Activated T-helper 1 cell treated with anti-CD3 and anti-CD28 coated beads, Interleukin-12 subunit alpha, Interleukin-12 subunit beta, Interleukin-2, Interleukin-4 antibody, amounts not matched to agents 30 ng/mL and 10 ng/mL and 1 ng/mL, durations not matched to agents 14 hours and 24 hours and 36 hours (primary cell): ENCODE measurements around the gene GRIK2. TPM values are rescaled to one million over a fixed set of nuclear protein-coding genes. Genes with fewer than 3 reads are reported as not detected.

Source experiments
- DNase-seq: peaks from one replicate; pipeline ENCODE4 v3.0.0; 2021; ENCODE audit warnings: low spot score
- H3K27ac Mint-ChIP-seq: one replicate; pipeline ENCODE4 v1.8.0; 2021; ENCODE audit warnings: mild to moderate bottlenecking, mixed read lengths
- H3K27me3 Mint-ChIP-seq: one replicate; pipeline ENCODE4 v1.8.0; 2022; ENCODE audit warnings: mild to moderate bottlenecking, moderate library complexity, mixed read lengths; ENCODE audit not compliant: insufficient read depth
- H3K36me3 Mint-ChIP-seq: one replicate; pipeline ENCODE4 v1.8.0; 2021; ENCODE audit warnings: low read depth, mixed read lengths
- H3K4me1 Mint-ChIP-seq: one replicate; pipeline ENCODE4 v1.8.0; 2021; ENCODE audit warnings: low read depth, mixed read lengths
- H3K4me3 Mint-ChIP-seq: one replicate; pipeline ENCODE4 v1.8.0; 2021; ENCODE audit warnings: mild to moderate bottlenecking, moderate library complexity, mixed read lengths
- H3K9me3 Mint-ChIP-seq: one replicate; pipeline ENCODE4 v1.8.0; 2021; ENCODE audit warnings: mixed read lengths
- intact Hi-C: fragments of 100-400 bp; cut with micrococcal nuclease; formaldehyde crosslinking; loops from one replicate; pipeline ENCODE4 v1.15.1; 2024
- total RNA-seq: library from RNA; stranded (reverse); gene quantifications from 2 replicates; pipeline ENCODE4 v1.2.3, GENCODE V29; 2022

GRIK2 gene
- total RNA-seq, 1 donor from 2014 or later: not detected

DNA sequence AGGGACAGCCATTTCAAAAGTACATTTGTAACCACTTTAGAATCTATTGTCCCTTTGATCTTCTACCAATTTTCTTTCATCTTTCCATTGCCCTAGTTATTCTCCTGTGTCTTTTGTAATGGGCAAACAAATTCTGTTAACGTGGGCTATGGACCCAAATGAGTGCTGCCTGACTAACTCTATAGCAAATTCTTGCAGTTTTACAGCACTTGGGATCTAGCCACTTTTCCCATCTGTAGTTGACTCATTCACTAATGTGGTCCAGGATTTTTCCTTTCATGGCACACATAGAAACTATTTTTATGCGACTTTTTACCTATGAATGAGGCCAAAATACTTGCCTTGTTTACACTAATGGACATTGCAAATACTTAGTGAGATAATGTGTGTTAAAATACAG lies 52.0 kb downstream of the GRIK2 start:
- no peaks in the 10 kb centered on the region for H3K4me1 Mint-ChIP-seq
- no peaks in the 10 kb centered on the region for H3K9me3 Mint-ChIP-seq
- H3K27ac Mint-ChIP-seq: no peak overlapping the region
- no peaks in the 10 kb centered on the region for H3K27me3 Mint-ChIP-seq
- H3K4me3 Mint-ChIP-seq: no peak overlapping the region
- no peaks in the 10 kb centered on the region for H3K36me3 Mint-ChIP-seq
- intact Hi-C loops: no loop called here
- no peak for DNase-seq

DNA sequence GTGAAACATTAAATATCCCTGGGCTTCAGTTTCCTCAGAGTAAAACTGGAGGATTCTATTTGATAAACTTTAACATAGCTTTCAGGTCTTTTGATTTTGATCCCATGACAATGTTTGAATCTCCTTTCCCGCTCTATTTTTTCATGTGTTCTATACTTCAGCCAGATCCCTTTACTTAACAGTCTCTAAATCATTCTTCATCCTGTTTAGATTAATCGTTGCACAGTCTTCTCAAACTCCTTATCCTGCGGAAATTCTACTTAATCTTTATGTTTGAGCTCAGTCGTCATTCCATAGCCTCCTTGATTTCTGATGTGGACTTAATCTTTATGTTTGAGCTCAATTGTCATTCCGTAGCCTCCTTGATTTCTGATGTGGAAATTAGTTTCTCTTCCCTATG lies 57.4 kb downstream of the GRIK2 start:
- H3K36me3 Mint-ChIP-seq: no peaks in the 10 kb centered on the region
- intact Hi-C loops: no loop called here
- no peak overlapping the region for H3K4me3 Mint-ChIP-seq
- H3K27ac Mint-ChIP-seq: no peak overlapping the region
- H3K9me3 Mint-ChIP-seq: no peaks in the 10 kb centered on the region
- no peaks in the 10 kb centered on the region for H3K4me1 Mint-ChIP-seq
- H3K27me3 Mint-ChIP-seq: no peaks in the 10 kb centered on the region
- no peak for DNase-seq

DNA sequence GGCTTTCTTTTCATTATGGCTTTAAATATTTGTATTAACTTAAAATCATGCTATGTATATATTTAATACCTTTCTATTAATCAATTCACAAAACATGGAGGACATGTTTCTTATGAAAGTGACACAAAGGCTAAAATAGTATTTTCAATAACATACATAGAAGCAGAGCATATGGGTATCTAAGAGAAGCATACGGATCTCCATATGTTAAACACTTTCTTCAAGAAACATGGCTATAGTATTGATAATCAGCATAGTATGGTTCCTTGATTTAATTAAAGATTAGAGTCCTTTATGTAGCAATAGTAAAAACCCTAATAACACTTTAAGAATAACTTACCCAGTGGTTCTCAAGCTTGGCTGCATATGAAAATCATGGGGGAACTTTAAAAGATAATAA lies 58.5 kb downstream of the GRIK2 start:
- Mint-ChIP-seq H3K27me3 (no peaks in the 10 kb centered on the region), H3K27ac (no peak overlapping the region), H3K9me3 (no peaks in the 10 kb centered on the region), H3K4me3 (no peak overlapping the region), H3K4me1 (no peaks in the 10 kb centered on the region), H3K36me3 (no peaks in the 10 kb centered on the region)
- no peak for DNase-seq
- intact Hi-C loops: no loop called here

DNA sequence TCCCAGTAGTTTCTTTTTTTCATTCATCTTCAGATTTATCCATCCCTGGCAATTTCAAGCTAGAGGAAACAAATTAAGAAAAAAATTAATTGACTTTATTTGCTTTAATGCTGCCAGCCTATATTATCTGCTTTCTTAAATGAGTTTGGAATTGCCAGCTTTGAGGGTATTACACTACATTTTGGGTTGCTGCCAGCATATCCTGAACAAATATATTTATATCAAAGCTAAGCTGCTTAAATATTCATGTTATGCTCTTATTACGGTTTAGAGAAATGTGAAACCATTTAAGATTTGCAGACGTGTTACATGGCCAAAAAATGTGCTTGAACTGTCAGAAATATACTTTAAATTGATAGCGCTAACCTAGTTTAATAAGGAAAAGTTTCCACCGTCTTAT lies 59.7 kb downstream of the GRIK2 start:
- no peak overlapping the region for H3K4me3 Mint-ChIP-seq
- DNase-seq: no peak
- H3K4me1 Mint-ChIP-seq: no peaks in the 10 kb centered on the region
- no peaks in the 10 kb centered on the region for H3K36me3 Mint-ChIP-seq
- H3K27ac Mint-ChIP-seq: no peak overlapping the region
- H3K9me3 Mint-ChIP-seq: no peaks in the 10 kb centered on the region
- intact Hi-C loops: no loop called here
- no peaks in the 10 kb centered on the region for H3K27me3 Mint-ChIP-seq

- intact Hi-C loops: no loop called here
- H3K27me3 Mint-ChIP-seq: no peaks in the 10 kb centered on the region
- DNase-seq: no peak
- H3K9me3 Mint-ChIP-seq: no peaks in the 10 kb centered on the region
- H3K27ac Mint-ChIP-seq: no peak overlapping the region
- no peaks in the 10 kb centered on the region for H3K36me3 Mint-ChIP-seq
- H3K4me3 Mint-ChIP-seq: no peak overlapping the region
- H3K4me1 Mint-ChIP-seq: no peaks in the 10 kb centered on the region
Measured at GRCh38 chr6:101454106-101454676, 60.7 kb downstream of the GRIK2 start.

- no peak for DNase-seq
- Mint-ChIP-seq H3K36me3 (no peaks in the 10 kb centered on the region), H3K4me1 (no peaks in the 10 kb centered on the region), H3K9me3 (no peaks in the 10 kb centered on the region), H3K4me3 (no peak overlapping the region), H3K27ac (no peak overlapping the region), H3K27me3 (no peaks in the 10 kb centered on the region)
- intact Hi-C loops: no loop called here
Measured at GRCh38 chr6:101458336-101458735, 64.8 kb downstream of the GRIK2 start.

DNA sequence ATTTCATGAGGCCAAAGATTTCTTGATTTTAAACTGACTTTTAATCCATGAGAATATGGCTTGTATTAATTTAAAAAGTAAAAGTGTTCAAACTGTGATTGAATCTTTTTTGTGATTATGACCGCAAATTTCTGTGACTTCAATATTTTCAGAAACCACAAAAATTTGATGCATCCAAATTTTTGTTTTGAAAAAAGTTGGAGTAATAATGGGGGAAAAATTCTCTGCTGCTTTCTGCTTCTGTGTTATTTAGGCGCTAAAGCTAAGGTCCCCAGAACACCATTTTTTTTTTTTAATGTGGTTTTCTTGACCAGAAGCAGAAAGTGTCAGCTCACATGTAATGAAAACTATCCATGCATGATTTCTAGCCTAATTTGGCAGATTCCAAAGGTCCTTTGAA lies 65.3 kb downstream of the GRIK2 start:
- no peaks in the 10 kb centered on the region for H3K27me3 Mint-ChIP-seq
- H3K4me3 Mint-ChIP-seq: no peak overlapping the region
- H3K27ac Mint-ChIP-seq: no peak overlapping the region
- intact Hi-C loops: no loop called here
- no peaks in the 10 kb centered on the region for H3K4me1 Mint-ChIP-seq
- no peaks in the 10 kb centered on the region for H3K9me3 Mint-ChIP-seq
- H3K36me3 Mint-ChIP-seq: no peaks in the 10 kb centered on the region
- no peak for DNase-seq

DNA sequence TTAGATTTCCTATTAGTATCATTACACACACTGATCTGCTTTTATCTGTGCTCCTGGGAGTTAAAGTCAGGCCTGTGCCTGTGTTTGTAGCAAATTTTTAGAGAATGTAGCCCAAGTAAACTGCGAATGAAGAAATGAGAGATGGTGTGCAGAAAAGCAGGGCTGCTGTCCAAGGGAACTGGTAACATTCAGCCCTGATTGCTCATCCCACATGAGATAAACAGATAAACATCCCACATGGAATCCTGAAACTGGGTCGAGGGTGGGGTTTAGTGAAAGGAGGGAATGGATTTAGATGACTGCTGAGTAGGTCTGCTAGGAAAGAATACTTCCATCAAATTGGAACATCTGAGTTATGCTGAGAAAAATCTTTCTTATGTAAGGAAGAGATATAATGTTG lies 69.1 kb downstream of the GRIK2 start:
- H3K4me3 Mint-ChIP-seq: no peak overlapping the region
- H3K9me3 Mint-ChIP-seq: no peaks in the 10 kb centered on the region
- DNase-seq: no peak
- H3K36me3 Mint-ChIP-seq: no peaks in the 10 kb centered on the region
- H3K4me1 Mint-ChIP-seq: no peaks in the 10 kb centered on the region
- no peak overlapping the region for H3K27ac Mint-ChIP-seq
- H3K27me3 Mint-ChIP-seq: no peaks in the 10 kb centered on the region
- intact Hi-C loops: no loop called here

- H3K36me3 Mint-ChIP-seq: no peaks in the 10 kb centered on the region
- H3K4me3 Mint-ChIP-seq: no peak overlapping the region
- H3K27ac Mint-ChIP-seq: no peak overlapping the region
- H3K27me3 Mint-ChIP-seq: no peaks in the 10 kb centered on the region
- no peaks in the 10 kb centered on the region for H3K4me1 Mint-ChIP-seq
- no peak for DNase-seq
- H3K9me3 Mint-ChIP-seq: no peaks in the 10 kb centered on the region
- intact Hi-C loops: no loop called here
Measured at GRCh38 chr6:101465863-101466262, 72.4 kb downstream of the GRIK2 start.

DNA sequence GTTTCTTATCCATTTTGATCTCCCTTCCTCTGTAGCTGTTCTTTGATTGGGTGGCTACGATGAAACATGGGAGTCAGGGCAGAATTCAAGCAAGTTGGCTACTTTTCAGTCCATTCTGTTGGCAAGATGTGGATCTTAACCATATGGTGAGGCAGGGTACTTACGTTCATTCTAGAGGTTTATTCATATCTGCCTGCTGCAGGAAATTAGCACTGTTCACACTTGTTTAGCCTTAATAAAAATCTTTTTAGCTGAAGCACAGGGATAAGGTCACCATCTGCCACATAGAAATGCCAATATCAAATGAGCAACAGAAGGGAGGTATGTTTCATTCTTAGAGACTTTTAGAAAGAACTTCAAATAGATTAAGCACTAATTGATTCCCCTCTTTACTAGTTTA lies 83.9 kb downstream of the GRIK2 start:
- no peak for DNase-seq
- Mint-ChIP-seq H3K9me3 (no peaks in the 10 kb centered on the region), H3K4me1 (no peaks in the 10 kb centered on the region), H3K27ac (no peak overlapping the region), H3K36me3 (no peaks in the 10 kb centered on the region), H3K27me3 (no peaks in the 10 kb centered on the region), H3K4me3 (no peak overlapping the region)
- intact Hi-C loops: no loop called here

DNA sequence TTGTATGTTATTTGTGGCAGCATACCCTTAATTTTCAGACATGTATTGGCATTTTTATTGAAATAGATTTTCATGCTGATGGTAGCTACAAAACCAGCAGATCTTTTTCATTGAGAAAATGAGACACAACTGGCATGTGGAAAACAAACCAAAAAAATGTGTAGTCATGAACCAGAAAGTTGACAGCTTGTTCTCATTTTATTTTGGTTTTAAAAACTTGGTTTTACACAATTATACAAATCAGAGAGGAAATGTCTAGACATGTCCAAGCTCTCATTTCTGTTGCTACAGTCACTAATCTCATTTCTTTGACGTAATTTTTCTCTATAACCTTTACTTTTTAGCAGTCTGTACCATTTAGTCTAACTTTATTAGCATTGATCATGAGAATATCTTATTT lies 85.4 kb downstream of the GRIK2 start:
- Mint-ChIP-seq H3K9me3 (no peaks in the 10 kb centered on the region), H3K4me1 (no peaks in the 10 kb centered on the region), H3K27me3 (no peaks in the 10 kb centered on the region), H3K27ac (no peak overlapping the region), H3K36me3 (no peaks in the 10 kb centered on the region), H3K4me3 (no peak overlapping the region)
- intact Hi-C loops: no loop called here
- DNase-seq: no peak

- no peak for DNase-seq
- Mint-ChIP-seq H3K27me3 (no peaks in the 10 kb centered on the region), H3K9me3 (no peaks in the 10 kb centered on the region), H3K4me1 (no peaks in the 10 kb centered on the region), H3K27ac (no peak overlapping the region), H3K36me3 (no peaks in the 10 kb centered on the region), H3K4me3 (no peak overlapping the region)
- intact Hi-C loops: no loop called here
Measured at GRCh38 chr6:101482606-101483005, 89.1 kb downstream of the GRIK2 start.

DNA sequence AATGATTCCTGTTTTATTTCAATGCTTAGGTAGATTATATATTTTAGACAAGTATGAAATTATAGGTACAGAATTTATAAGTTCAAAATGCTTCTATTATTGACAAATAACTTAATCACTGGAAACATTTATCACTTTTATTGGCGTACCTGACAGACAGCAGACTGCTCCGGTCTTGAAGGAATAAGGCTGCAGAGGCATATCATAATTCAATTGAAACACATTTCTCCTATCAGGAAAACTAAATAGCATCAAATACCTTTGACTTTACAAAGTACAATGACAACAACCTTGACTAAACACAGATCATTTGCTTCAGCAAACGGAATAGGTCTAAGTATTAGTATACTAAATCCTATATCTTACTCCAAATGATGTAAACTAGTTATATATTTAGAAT lies 91.3 kb downstream of the GRIK2 start:
- Mint-ChIP-seq H3K4me1 (no peaks in the 10 kb centered on the region), H3K27me3 (no peaks in the 10 kb centered on the region), H3K9me3 (no peaks in the 10 kb centered on the region), H3K4me3 (no peak overlapping the region), H3K36me3 (no peaks in the 10 kb centered on the region), H3K27ac (no peak overlapping the region)
- intact Hi-C loops: no loop called here
- no peak for DNase-seq

- DNase-seq: no peak
- Mint-ChIP-seq H3K4me3 (no peak overlapping the region), H3K27ac (no peak overlapping the region), H3K27me3 (peaks cover 2% of the 10 kb centered on the region), H3K9me3 (no peaks in the 10 kb centered on the region), H3K36me3 (no peaks in the 10 kb centered on the region), H3K4me1 (no peaks in the 10 kb centered on the region)
- intact Hi-C loops: no loop called here
Measured at GRCh38 chr6:101486124-101486523, 92.6 kb downstream of the GRIK2 start.
